AG20443 (cell line): ENCODE data around the gene TMEM88.
"Not testable (repeated sequence)": the region's sequence is repeated elsewhere in the genome, so short reads cannot be mapped to it uniquely, and the experiment has no call there.

Experiments used
- DNase-seq: peaks from one replicate; pipeline ENCODE4 v3.0.0; 2012; ENCODE audit warnings: low spot score, mixed read lengths

The TMEM88 gene

GRCh38 chr17:7854851-7855659, at the start of gene TMEM88:
TMEM88 (plus strand) TSS chr17:7855066; CDS start chr17:7855075, 9 bp downstream.
- no peak for DNase-seq

- no peak for DNase-seq
Measured at GRCh38 chr17:7806587-7806986, 48.3 kb upstream of the TMEM88 start.

- DNase-seq = no peak
Measured at GRCh38 chr17:7807206-7807605, 47.7 kb upstream of the TMEM88 start.

- DNase-seq = no peak
Measured at GRCh38 chr17:7809086-7809790, 45.6 kb upstream of the TMEM88 start.

- not testable (repeated sequence) for DNase-seq
Measured at GRCh38 chr17:7809791-7810343, 45.0 kb upstream of the TMEM88 start.

- DNase-seq = no peak
Measured at GRCh38 chr17:7811251-7811650, 43.6 kb upstream of the TMEM88 start.

- DNase-seq = no peak
Measured at GRCh38 chr17:7814969-7815368, 39.9 kb upstream of the TMEM88 start.

GRCh38 chr17:7816926-7817642, 37.8 kb upstream of the TMEM88 start:
- DNase-seq = no peak

GRCh38 chr17:7817643-7817964, 37.3 kb upstream of the TMEM88 start:
- no peak for DNase-seq

- no peak for DNase-seq
Measured at GRCh38 chr17:7818026-7818425, 36.8 kb upstream of the TMEM88 start.

GRCh38 chr17:7818746-7819645, 35.9 kb upstream of the TMEM88 start:
- DNase-seq = no peak

GRCh38 chr17:7820231-7820630, 34.6 kb upstream of the TMEM88 start:
- DNase-seq = no peak

GRCh38 chr17:7822126-7822525, 32.7 kb upstream of the TMEM88 start:
- no peak for DNase-seq

GRCh38 chr17:7823581-7824001, 31.3 kb upstream of the TMEM88 start:
- DNase-seq = no peak

GRCh38 chr17:7824021-7824924, 30.6 kb upstream of the TMEM88 start:
- no peak for DNase-seq

- DNase-seq = no peak
Measured at GRCh38 chr17:7825206-7825990, 29.5 kb upstream of the TMEM88 start.

GRCh38 chr17:7830616-7831015, 24.2 kb upstream of the TMEM88 start:
- DNase-seq = no peak

- no peak for DNase-seq
Measured at GRCh38 chr17:7831233-7831632, 23.6 kb upstream of the TMEM88 start.

- no peak for DNase-seq
Measured at GRCh38 chr17:7832431-7832830, 22.4 kb upstream of the TMEM88 start.
